ENCODE data around the gene DGLUCY.
"Not testable (repeated sequence)": the region's sequence is repeated elsewhere in the genome, so short reads cannot be mapped to it uniquely, and the experiment has no call there.

DGLUCY gene

DNA sequence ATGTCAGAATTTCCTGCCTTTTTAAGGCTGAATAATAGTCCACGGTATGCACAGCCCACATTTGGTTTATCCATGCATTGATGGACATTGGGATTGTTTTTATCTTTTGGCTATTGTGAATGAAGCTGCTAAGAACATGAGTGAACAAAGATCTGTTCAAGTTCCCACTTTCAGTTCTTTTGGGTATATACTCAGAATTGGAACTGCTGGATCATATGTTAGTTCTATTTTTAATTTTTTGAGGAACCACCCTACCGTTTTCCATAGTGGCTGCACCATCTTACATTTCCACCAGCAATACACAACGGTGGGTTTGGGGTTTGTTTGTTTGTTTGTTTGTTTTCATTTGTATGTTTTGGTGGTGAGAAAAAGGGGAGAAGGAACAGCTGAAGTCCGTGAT lies 124.2 kb downstream of the DGLUCY start:
- TF ChIP-seq, protein P1, sequence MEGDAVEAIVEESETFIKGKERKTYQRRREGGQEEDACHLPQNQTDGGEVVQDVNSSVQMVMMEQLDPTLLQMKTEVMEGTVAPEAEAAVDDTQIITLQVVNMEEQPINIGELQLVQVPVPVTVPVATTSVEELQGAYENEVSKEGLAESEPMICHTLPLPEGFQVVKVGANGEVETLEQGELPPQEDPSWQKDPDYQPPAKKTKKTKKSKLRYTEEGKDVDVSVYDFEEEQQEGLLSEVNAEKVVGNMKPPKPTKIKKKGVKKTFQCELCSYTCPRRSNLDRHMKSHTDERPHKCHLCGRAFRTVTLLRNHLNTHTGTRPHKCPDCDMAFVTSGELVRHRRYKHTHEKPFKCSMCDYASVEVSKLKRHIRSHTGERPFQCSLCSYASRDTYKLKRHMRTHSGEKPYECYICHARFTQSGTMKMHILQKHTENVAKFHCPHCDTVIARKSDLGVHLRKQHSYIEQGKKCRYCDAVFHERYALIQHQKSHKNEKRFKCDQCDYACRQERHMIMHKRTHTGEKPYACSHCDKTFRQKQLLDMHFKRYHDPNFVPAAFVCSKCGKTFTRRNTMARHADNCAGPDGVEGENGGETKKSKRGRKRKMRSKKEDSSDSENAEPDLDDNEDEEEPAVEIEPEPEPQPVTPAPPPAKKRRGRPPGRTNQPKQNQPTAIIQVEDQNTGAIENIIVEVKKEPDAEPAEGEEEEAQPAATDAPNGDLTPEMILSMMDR (IDR thresholded peaks at IDR 0.05; ENCODE audit: low read depth, low read length, missing control alignments), result no peak
- H3K4me3 ChIP-seq (replicated peaks; ENCODE audit: low read depth, low read length), result no peak overlapping the region
- DNase-seq (ENCODE audit: extremely low read depth, low read depth), result no peak

DNA sequence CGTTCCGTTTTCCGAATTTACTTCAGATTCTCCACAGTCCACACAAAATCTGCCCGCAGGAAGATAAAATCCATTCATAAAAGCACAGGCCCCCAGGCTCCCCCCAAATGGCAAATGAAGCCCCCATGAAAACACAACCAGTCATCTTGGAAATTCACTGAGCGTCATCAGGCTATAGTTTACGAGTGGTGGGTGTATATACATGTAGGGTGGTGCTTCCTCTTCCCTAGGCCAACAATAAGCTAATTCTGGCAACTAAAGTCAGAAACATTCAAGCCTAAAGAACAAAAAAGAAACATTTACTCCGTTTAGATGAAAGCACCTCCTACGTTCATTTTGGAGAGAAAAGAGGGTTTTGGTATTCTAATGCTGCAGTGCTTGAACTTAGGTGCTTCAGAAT lies 124.8 kb downstream of the DGLUCY start:
- no peak for DNase-seq (ENCODE audit: extremely low read depth, low read depth)
- TF ChIP-seq, protein P1 (IDR thresholded peaks at IDR 0.05; ENCODE audit: low read depth, low read length, missing control alignments), result no peak
- no peak overlapping the region for H3K4me3 ChIP-seq (replicated peaks; ENCODE audit: low read depth, low read length)

DNA sequence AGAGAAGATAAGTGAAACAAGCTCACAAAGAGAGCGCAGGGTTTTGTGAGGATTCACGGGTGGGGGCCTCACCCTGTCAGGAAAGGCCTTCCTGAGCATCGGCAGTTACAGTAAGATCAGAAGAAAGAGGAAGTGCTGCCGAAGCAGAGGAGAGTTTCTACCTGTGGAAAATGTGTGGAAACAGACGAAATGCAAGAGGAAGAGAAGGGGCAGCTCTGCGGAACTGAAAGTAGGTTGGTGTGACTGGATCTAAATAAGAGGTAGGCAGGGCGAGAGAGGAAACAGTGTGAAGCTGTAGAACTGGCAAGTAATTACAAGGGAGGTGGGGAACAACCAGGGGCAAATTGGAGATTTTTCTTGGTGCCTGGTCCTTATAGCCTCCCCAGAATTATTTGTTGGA lies 128.0 kb downstream of the DGLUCY start:
- TF ChIP-seq, protein P1 (IDR thresholded peaks at IDR 0.05; ENCODE audit: low read depth, low read length, missing control alignments), result no peak
- DNase-seq (ENCODE audit: extremely low read depth, low read depth), result no peak
- no peak overlapping the region for H3K4me3 ChIP-seq (replicated peaks; ENCODE audit: low read depth, low read length)

DNA sequence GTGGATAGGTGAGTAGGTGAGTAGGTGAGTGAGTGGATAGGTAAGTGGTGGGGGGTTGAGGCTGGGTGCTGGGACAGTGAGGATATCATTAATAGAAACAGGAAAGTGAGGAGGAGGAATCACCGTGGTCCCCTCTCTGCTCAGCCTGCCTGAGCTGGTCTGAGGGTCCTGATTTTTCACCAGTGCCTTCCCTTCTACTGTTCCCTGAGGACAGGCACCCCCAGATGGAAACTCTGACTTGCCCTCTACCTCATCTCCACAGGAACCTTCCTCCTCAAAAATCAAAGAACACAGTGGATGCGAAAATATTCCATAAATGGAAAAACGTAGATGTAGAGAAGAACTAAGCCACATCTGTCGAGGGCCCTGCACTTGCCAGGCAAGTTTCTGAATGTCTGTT lies 128.8 kb downstream of the DGLUCY start:
- TF ChIP-seq, protein P1 (IDR thresholded peaks at IDR 0.05; ENCODE audit: low read depth, low read length, missing control alignments), result no peak
- H3K4me3 ChIP-seq (replicated peaks; ENCODE audit: low read depth, low read length), result no peak overlapping the region
- no peak for DNase-seq (ENCODE audit: extremely low read depth, low read depth)

DNA sequence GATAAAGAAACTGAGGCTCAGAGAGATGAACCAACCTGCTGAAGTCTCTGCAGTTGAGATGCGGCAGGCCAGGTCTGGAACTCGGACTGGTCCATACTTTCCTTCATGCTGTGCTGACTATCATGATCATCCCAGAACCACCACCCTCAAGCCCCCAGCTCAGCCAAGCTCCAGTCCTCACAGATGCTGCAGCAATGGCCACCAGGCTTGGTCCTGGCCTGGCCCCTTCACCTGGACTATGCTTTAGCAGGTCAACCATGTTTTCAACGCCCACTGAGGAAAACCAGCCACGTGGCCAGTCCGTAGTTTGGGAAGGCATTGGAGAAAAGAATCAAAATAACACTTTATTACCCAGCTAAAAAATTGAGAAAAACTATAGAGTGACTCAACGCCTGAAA lies 129.2 kb downstream of the DGLUCY start:
- TF ChIP-seq, protein P1 (IDR thresholded peaks at IDR 0.05; ENCODE audit: low read depth, low read length, missing control alignments), result no peak
- no peak for DNase-seq (ENCODE audit: extremely low read depth, low read depth)
- H3K4me3 ChIP-seq (replicated peaks; ENCODE audit: low read depth, low read length), result no peak overlapping the region

DNA sequence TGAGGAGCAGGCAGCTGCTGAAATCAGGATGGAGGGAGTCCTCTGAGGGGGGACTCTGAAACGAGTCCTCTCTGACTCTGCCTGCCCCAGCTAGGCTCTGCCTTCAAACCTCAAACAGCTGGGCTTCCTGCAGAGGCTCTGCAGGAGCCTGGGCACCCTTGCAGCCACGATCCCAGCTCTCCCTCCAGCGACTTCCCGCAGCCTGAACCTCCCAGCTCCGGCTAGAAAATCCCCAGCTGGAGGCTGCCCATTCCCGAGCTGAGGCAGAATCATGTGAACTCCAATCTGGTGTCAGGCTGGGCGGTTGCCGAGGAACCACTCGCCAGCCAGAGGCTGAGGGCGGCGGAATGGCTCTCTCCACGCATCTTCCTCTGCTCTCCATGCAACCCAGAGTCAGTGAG lies 130.6 kb downstream of the DGLUCY start, which contains the start of gene GPR68:
TSS of gene GPR68 (minus strand) at position 204 of the 401 bp plus-strand sequence. CDS start 9,654 bp downstream, outside the sequence.
- no peak within 1 kb of the TSS; the same call in 1 of the 2 replicates for H3K4me3 ChIP-seq (replicated peaks; ENCODE audit: low read depth, low read length)
- no peak for DNase-seq (ENCODE audit: extremely low read depth, low read depth)
- TF ChIP-seq, protein P1 (IDR thresholded peaks at IDR 0.05; ENCODE audit: low read depth, low read length, missing control alignments), result no peak

DNA sequence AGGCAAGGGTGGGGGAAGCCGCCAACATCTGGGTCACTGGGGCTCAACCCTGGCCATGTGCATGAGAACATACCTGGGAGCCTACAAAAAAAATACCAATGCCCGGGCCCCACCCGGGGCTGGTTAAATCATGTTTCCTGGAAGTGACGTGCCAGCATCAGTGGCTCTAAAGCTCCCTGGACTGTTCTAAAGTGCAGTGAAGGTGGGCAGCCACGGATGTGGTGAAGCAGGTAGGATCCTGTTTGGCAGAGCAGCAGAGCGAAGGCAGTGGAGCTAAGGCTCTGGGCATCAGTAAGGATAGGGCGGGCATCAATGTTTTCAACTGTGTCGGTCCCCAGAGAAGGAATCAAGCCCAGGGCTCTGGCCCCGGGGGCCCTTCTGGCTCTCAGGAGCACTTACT lies 131.2 kb downstream of the DGLUCY start:
- no peak overlapping the region for H3K4me3 ChIP-seq (replicated peaks; ENCODE audit: low read depth, low read length)
- TF ChIP-seq, protein P1 (IDR thresholded peaks at IDR 0.05; ENCODE audit: low read depth, low read length, missing control alignments), result no peak
- DNase-seq (ENCODE audit: extremely low read depth, low read depth), result no peak

DNA sequence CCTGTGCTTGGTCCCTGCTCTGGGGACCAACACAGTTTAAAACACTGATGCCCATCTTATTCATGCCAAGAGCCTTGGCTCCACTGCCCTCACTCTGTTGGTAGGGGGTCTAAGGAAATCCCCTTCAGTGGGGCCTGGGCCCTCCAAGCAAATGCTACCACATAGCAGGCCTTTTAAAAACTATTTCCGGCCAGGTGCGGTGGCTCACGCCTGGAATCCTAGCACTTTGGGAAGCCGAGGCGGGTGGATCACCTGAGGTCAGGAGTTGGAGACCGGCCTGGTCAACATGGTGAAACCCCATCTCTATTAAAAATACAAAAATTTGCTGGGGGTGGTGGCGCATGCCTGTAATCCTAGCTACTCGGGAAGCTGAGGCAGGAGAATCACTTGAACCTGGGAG lies 131.7 kb downstream of the DGLUCY start:
- DNase-seq (ENCODE audit: extremely low read depth, low read depth); H3K4me3 ChIP-seq (replicated peaks; ENCODE audit: low read depth, low read length): not testable (repeated sequence)

Data from HFF-Myc (cell line).